DND-41 (cell line): ENCODE data around the gene THSD4.

Experiments
- ATAC-seq: fragments of 200-7000 bp; cut with Tn5 transposase; 3 replicates; pipeline ENCODE4 v1.9.1; 2021; ENCODE audit warnings: low read depth; ENCODE audit not compliant: insufficient read depth
- DNase-seq: peaks from one replicate; pipeline ENCODE4 v3.0.0-alpha.2; 2020
- H2AFZ ChIP-seq: 2 replicates; pipeline ENCODE4 v1.6.0; 2012; ENCODE audit warnings: low read depth, low read length
- H3K27ac ChIP-seq: 2 replicates; pipeline ENCODE4 v1.5.1; 2012; ENCODE audit warnings: low read length, inconsistent platforms
- H3K27me3 ChIP-seq: fragments of 200-600 bp; sonication (generic); 2 replicates; pipeline ENCODE4 v1.6.0; 2012; ENCODE audit warnings: low read length, mild to moderate bottlenecking, inconsistent platforms; ENCODE audit not compliant: insufficient read depth, poor library complexity
- H3K36me3 ChIP-seq: 2 replicates; pipeline ENCODE4 v1.5.1; 2012; ENCODE audit warnings: low read length, inconsistent platforms; ENCODE audit not compliant: insufficient read depth
- H3K4me1 ChIP-seq: 2 replicates; pipeline ENCODE4 v1.5.1; 2012; ENCODE audit warnings: mild to moderate bottlenecking, low read length; ENCODE audit not compliant: insufficient read depth
- H3K4me2 ChIP-seq: 2 replicates; pipeline ENCODE4 v1.6.0; 2012; ENCODE audit warnings: mild to moderate bottlenecking, moderate library complexity, low read length, inconsistent platforms; ENCODE audit not compliant: insufficient read depth
- H3K4me3 ChIP-seq, 2 experiments: fragments of 200-600 bp in 1 of 2; shearing (Covaris generic) in 1 of 2; 2 replicates each; pipeline ENCODE4 v1.5.1; 2012 to 2016; ENCODE audit warnings: inconsistent platforms in 2 of 2, low read length in 2 of 2, mild to moderate bottlenecking in 2 of 2, low read depth in 1 of 2, moderate library complexity in 1 of 2
- H3K79me2 ChIP-seq: 2 replicates; pipeline ENCODE4 v1.6.0; 2012; ENCODE audit warnings: low read length, inconsistent platforms; ENCODE audit not compliant: insufficient read depth
- H3K9ac ChIP-seq: 2 replicates; pipeline ENCODE4 v1.6.0; 2012; ENCODE audit warnings: low read depth, mild to moderate bottlenecking, inconsistent platforms, low read length, moderate library complexity
- H3K9me3 ChIP-seq: 2 replicates; pipeline ENCODE4 v1.5.1; 2012; ENCODE audit warnings: low read length, moderate library complexity, mild to moderate bottlenecking, inconsistent platforms; ENCODE audit not compliant: insufficient read depth, severe bottlenecking
- H4K20me1 ChIP-seq: 2 replicates; pipeline ENCODE4 v1.6.0; 2012; ENCODE audit warnings: low read length; ENCODE audit not compliant: insufficient read depth
- CTCF ChIP-seq: IDR thresholded peaks from 2 replicates; pipeline ENCODE4 v1.5.1; 2012; ENCODE audit warnings: borderline replicate concordance, low read length, moderate library complexity, mild to moderate bottlenecking; ENCODE audit not compliant: poor library complexity, severe bottlenecking; ENCODE audit errors: extremely low read depth
- EZH2 ChIP-seq: IDR thresholded peaks from 3 replicates; pipeline ENCODE4 v1.6.1; 2012; ENCODE audit warnings: borderline replicate concordance, low read depth, mild to moderate bottlenecking, moderate library complexity, low read length, inconsistent platforms; ENCODE audit not compliant: severe bottlenecking

The THSD4 gene

GRCh38 chr15:71599418-71600151, 484.3 kb downstream of the THSD4 start:
- Histone ChIP-seq H3K79me2 (no peaks in the 10 kb centered on the region), H3K4me2 (no peak overlapping the region), H3K27me3 (no peaks in the 10 kb centered on the region), H3K4me3 (no peak overlapping the region), H3K9me3 (no peaks in the 10 kb centered on the region), H3K36me3 (no peaks in the 10 kb centered on the region), H3K27ac (no peak overlapping the region), H4K20me1 (no peaks in the 10 kb centered on the region), H3K4me1 (no peaks in the 10 kb centered on the region), H2AFZ (no peak overlapping the region), H3K9ac (no peak overlapping the region)
- DNase-seq: no peak
- TF ChIP-seq CTCF: no peak
- TF ChIP-seq EZH2: no peak
- ATAC-seq: no peak

DNA sequence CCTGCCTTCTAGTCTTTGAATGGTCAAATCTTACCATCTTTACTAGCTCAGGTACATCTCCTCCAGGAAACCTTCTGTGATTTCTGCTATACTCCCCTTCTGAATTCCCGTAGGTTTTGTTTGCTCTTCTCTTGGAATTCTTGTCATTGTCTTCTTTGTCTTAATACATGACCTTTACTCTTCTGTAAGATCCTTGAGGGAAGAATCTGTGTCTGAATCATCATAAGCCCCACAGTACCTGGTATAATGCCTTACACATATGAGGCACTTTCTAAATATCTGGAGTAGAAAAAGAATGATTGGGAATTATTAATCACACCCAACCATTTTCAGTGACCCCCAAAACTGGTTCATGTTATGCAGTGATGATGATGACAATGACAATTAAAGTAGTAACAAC, 485.0 kb downstream of the THSD4 start:
- Histone ChIP-seq H3K9ac (no peak overlapping the region), H3K27ac (no peak overlapping the region), H2AFZ (no peak overlapping the region), H3K9me3 (no peaks in the 10 kb centered on the region), H3K4me3 (no peak overlapping the region), H3K4me2 (no peak overlapping the region), H4K20me1 (no peaks in the 10 kb centered on the region), H3K36me3 (no peaks in the 10 kb centered on the region), H3K79me2 (no peaks in the 10 kb centered on the region), H3K27me3 (no peaks in the 10 kb centered on the region), H3K4me1 (no peaks in the 10 kb centered on the region)
- ATAC-seq (no peak), DNase-seq (no peak)
- TF ChIP-seq CTCF (no peak), EZH2 (no peak)

DNA sequence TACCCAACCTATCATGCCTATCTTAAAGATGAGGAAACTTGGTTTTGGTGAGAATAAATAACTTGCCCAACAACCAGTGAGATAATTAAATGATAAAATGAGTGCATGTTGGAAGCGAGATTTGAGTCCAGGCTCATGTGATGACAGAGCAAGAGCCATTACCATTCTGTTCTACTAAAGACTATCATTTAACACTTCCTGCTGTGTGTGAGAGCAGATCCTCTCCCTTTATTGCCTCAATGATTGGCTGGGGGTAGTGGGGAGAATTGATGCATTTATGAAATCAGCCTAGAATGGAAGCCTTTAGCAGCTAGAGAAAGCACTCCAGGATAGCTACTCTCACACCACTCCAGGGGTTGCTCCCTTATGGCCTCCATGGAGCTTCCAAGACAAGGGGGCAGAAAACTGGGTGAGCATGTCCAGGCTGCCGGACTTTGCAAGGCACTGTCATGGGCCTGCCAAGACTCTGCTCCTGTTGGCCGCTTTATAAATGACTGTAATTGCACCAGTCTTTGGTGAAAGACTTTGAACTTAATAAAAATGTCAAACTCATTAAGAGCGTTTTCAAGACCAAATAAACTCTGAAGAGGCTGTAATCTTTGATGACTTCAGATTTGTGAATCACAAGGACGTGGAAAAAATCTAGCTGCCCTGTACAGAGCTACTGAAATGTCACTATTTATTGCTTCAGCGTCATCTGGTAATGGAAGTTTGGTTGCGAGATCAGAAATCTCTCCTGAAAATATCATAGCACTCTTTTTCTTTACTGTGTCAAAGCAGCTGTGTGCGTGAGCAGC, 486.0 kb downstream of the THSD4 start:
- ATAC-seq: no peak
- no peaks in the 10 kb centered on the region for H3K79me2 ChIP-seq
- no peak overlapping the region for H3K4me3 ChIP-seq
- H3K27me3 ChIP-seq: no peaks in the 10 kb centered on the region
- H3K36me3 ChIP-seq: no peaks in the 10 kb centered on the region
- H4K20me1 ChIP-seq: no peaks in the 10 kb centered on the region
- no peak for DNase-seq
- H3K4me2 ChIP-seq: no peak overlapping the region
- H2AFZ ChIP-seq: no peak overlapping the region
- no peaks in the 10 kb centered on the region for H3K4me1 ChIP-seq
- H3K27ac ChIP-seq: no peak overlapping the region
- H3K9ac ChIP-seq: no peak overlapping the region
- TF ChIP-seq EZH2: no peak
- TF ChIP-seq CTCF: no peak
- no peaks in the 10 kb centered on the region for H3K9me3 ChIP-seq
